Esophagus (tissue), 2 donors: Measurements from ENCODE around the gene RIF1. TPM values are rescaled to one million over a fixed set of nuclear protein-coding genes. Genes with fewer than 3 reads are reported as not detected.

Experiments used
- H3K27ac ChIP-seq, 2 donors: one replicate each; pipeline ENCODE4 v1.5.1; 2013; ENCODE audit warnings: low read depth in 2 of 2, mild to moderate bottlenecking in 2 of 2, inconsistent platforms in 1 of 2, low read length in 1 of 2, moderate library complexity in 1 of 2
- H3K27me3 ChIP-seq, 2 donors: one replicate each; pipeline ENCODE4 v1.6.1; 2013; ENCODE audit warnings: low read length in 2 of 2, control low read depth in 1 of 2, mild to moderate bottlenecking in 1 of 2; ENCODE audit not compliant: insufficient read depth in 2 of 2, control insufficient read depth in 1 of 2
- H3K36me3 ChIP-seq, 2 donors: one replicate each; pipeline ENCODE4 v1.6.1; 2013; ENCODE audit warnings: low read length in 1 of 2; ENCODE audit not compliant: control insufficient read depth in 2 of 2, insufficient read depth in 2 of 2
- H3K4me1 ChIP-seq, 2 donors: one replicate each; pipeline ENCODE4 v1.6.1; 2013; ENCODE audit warnings: low read length in 1 of 2; ENCODE audit not compliant: control insufficient read depth in 2 of 2, insufficient read depth in 2 of 2
- H3K4me3 ChIP-seq, 2 donors: one replicate each; pipeline ENCODE4 v1.5.1; 2013; ENCODE audit warnings: low read length in 2 of 2, mild to moderate bottlenecking in 2 of 2, low read depth in 1 of 2, moderate library complexity in 1 of 2
- H3K9me3 ChIP-seq, 2 donors: one replicate each; pipeline ENCODE4 v1.6.1; 2013; ENCODE audit warnings: mild to moderate bottlenecking in 2 of 2, low read depth in 1 of 2, low read length in 1 of 2, moderate library complexity in 1 of 2; ENCODE audit not compliant: control insufficient read depth in 2 of 2, insufficient read depth in 1 of 2
- WGBS, 2 donors: extraction: QIAGEN DNeasy Blood & Tissue Kit; methylation state at CpG; one replicate each; pipeline ENCODE4 v1.1.7; 2013; 5-methylcytosine and 5-hydroxymethylcytosine counted together
- polyA plus RNA-seq, 2 donors: library from polyadenylated mRNA; stranded (reverse); fragments of 200-250 nt; gene quantifications; one replicate each; pipeline ENCODE4 v1.2.3, GENCODE V29; 2013
- donor health status: healthy with polysubstance abuse.
- donor health status: Bipolar disorder and iron deficiency.

RIF1 gene, protein sequence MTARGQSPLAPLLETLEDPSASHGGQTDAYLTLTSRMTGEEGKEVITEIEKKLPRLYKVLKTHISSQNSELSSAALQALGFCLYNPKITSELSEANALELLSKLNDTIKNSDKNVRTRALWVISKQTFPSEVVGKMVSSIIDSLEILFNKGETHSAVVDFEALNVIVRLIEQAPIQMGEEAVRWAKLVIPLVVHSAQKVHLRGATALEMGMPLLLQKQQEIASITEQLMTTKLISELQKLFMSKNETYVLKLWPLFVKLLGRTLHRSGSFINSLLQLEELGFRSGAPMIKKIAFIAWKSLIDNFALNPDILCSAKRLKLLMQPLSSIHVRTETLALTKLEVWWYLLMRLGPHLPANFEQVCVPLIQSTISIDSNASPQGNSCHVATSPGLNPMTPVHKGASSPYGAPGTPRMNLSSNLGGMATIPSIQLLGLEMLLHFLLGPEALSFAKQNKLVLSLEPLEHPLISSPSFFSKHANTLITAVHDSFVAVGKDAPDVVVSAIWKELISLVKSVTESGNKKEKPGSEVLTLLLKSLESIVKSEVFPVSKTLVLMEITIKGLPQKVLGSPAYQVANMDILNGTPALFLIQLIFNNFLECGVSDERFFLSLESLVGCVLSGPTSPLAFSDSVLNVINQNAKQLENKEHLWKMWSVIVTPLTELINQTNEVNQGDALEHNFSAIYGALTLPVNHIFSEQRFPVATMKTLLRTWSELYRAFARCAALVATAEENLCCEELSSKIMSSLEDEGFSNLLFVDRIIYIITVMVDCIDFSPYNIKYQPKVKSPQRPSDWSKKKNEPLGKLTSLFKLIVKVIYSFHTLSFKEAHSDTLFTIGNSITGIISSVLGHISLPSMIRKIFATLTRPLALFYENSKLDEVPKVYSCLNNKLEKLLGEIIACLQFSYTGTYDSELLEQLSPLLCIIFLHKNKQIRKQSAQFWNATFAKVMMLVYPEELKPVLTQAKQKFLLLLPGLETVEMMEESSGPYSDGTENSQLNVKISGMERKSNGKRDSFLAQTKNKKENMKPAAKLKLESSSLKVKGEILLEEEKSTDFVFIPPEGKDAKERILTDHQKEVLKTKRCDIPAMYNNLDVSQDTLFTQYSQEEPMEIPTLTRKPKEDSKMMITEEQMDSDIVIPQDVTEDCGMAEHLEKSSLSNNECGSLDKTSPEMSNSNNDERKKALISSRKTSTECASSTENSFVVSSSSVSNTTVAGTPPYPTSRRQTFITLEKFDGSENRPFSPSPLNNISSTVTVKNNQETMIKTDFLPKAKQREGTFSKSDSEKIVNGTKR (N-terminal part only)
- 1 to 10 TPM; 2.7 to 3.1 TPM for polyA plus RNA-seq

DNA sequence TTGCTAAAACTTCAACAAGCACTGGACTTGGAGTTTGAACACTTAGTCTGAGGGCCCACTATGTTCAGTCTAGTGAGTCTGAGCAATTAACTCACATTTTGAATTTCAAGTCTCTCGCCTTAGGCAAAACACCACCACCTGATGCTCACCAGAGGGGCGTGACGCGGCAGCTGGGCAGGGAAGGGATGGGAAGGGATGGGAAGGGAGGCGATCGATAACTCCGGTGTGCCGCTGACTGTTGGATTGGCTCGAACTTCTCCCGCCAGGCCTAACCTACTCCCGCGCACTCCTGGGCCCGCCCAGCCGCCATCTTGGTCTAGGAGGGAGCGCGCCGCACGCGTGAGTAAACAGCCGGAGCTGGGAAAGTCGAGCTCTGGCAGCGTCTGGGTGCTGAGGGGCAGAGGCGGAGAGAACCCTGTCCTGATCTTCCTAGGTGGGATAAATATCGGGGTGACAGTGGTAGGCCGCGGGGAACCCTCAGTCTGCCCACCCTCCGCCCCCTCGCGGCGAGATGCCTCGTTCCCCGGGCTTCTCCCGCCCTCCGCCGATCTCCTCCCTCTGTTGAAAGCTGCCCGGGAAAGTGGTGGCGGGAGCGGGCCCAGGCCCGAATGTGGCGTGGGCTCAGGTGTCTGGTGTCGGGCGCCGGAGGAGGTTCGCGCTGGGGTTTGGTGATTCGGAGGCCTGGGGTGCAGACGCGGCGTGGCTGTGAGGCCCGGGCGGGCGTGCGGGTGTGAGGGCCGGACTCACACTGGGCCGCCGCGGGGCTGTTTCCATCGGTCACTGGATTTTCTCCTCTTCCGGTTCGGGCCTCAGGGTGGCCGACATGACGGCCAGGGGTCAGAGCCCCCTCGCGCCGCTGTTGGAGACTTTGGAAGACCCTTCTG is at the start of gene RIF1:
TSS of gene RIF1 (plus strand) at position 302 of the 884 bp plus-strand sequence. CDS start at position 824, 522 bp downstream.
- no peaks in the 10 kb centered on the region for H3K27me3 ChIP-seq
- no peaks in the 10 kb centered on the region for H3K9me3 ChIP-seq
- H3K4me1 ChIP-seq: no peaks in the 10 kb centered on the region
- peak within 1 kb of the TSS; percentile 86 to 87 for H3K4me3 ChIP-seq
- H3K27ac ChIP-seq: peak within 1 kb of the TSS; percentile 87 to 89
- WGBS, 2 donors: 1% methylated on average over 54 to 65 of the region's 65 CpGs
- H3K36me3 ChIP-seq: peaks cover 0 to 4% of the 10 kb centered on the region in 2 donors

DNA sequence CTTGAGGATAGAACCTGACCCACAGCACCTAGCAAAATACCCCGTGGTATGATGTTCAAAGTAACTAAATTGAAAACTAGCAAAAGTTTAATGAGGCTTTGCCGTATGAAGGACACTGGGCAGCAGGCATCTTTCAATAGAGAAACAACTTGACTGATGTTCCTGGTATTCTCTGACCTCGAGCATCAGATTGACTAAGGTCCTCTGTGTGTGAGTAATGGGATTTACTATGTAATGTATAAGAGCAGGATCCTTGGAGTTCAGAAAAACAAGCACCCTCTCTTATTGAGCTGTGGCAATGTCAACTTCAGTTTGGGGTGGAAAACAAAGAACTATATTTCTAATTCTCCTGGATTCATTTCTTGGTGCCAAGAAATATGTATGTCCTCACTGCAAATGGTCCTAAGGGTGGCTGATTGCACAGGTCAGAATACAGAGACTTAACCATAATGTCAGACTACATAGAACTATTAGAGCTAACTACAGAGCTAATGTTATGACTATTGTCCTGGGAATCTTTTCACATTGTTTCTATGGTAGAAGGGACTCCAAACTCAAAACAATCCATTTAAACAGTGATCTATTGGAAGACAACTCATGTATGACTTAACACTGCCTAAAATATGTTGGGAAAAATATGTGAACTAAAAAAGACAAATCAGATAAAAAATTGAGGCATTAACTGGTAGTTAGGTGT is 47.9 kb upstream of the RIF1 start:
- Histone ChIP-seq H3K4me3 (no peak overlapping the region), H3K4me1 (no peaks in the 10 kb centered on the region), H3K9me3 (no peaks in the 10 kb centered on the region), H3K27me3 (no peaks in the 10 kb centered on the region), H3K36me3 (no peaks in the 10 kb centered on the region), H3K27ac (no peak overlapping the region)
- WGBS, 2 donors: 73 to 84% methylated on average over 3 of the region's 3 CpGs

DNA sequence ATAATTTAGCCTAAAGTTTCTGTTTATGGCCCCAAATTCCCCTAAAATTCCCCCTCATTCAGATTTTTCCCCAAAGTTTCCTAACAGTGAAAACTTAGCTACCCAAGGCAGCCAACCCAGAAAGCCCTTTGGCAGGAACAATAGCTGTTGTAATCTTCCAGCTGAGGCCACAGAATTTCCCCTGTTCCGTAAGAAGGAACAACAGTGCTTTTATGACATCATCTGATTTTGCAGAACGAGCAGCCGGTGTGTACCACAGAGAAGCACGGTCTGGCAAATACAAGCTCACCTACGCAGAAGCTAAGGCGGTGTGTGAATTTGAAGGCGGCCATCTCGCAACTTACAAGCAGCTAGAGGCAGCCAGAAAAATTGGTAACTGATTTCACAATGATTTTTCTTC is 46.0 kb upstream of the RIF1 start:
- Histone ChIP-seq H3K27me3 (no peaks in the 10 kb centered on the region), H3K4me3 (no peak overlapping the region), H3K36me3 (no peaks in the 10 kb centered on the region), H3K27ac (no peak overlapping the region), H3K9me3 (no peaks in the 10 kb centered on the region), H3K4me1 (no peaks in the 10 kb centered on the region)
- 69% methylated on average over 8 of the region's 8 CpGs for WGBS, 2 donors

- Histone ChIP-seq H3K4me1 (no peaks in the 10 kb centered on the region), H3K27me3 (no peaks in the 10 kb centered on the region), H3K4me3 (no peak overlapping the region), H3K36me3 (no peaks in the 10 kb centered on the region), H3K9me3 (no peaks in the 10 kb centered on the region), H3K27ac (no peak overlapping the region)
- 88 to 89% methylated on average over 2 of the region's 2 CpGs for WGBS, 2 donors
Measured at GRCh38 chr2:151367571-151367970, 42.1 kb upstream of the RIF1 start.

DNA sequence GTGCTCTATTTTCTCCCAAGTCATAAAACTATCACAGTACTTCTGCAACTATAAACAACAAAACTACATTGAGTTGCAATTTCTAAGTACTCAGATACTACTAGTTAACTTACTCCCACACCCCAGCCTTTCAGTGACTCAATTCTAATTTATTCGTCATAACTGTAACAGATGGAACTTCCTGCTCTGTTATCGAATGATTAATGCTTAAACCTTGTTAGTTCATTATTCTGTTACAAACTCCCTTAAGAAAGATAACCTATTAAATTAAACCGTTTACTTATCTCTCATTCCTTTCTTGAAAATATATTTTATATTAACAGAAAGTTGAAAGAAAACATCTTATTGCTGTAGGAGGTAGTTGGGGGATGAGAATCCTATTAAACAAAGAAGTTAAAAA is 35.3 kb upstream of the RIF1 start:
- Histone ChIP-seq H3K4me3 (no peak overlapping the region), H3K9me3 (no peaks in the 10 kb centered on the region), H3K27me3 (no peaks in the 10 kb centered on the region), H3K4me1 (no peaks in the 10 kb centered on the region), H3K27ac (no peak overlapping the region), H3K36me3 (no peaks in the 10 kb centered on the region)
- WGBS, 2 donors: 26 to 36% methylated on average over 3 of the region's 3 CpGs

GRCh38 chr2:151379169-151379568 is 30.5 kb upstream of the RIF1 start:
- Histone ChIP-seq H3K4me1 (no peaks in the 10 kb centered on the region), H3K27ac (no peak overlapping the region), H3K9me3 (no peaks in the 10 kb centered on the region), H3K27me3 (no peaks in the 10 kb centered on the region), H3K36me3 (no peaks in the 10 kb centered on the region), H3K4me3 (no peak overlapping the region)
- 74 to 78% methylated on average over 4 of the region's 4 CpGs for WGBS, 2 donors

- 72 to 81% methylated on average over 6 of the region's 6 CpGs for WGBS, 2 donors
- Histone ChIP-seq H3K27ac (no peak overlapping the region), H3K27me3 (no peaks in the 10 kb centered on the region), H3K36me3 (no peaks in the 10 kb centered on the region), H3K4me3 (no peak overlapping the region), H3K4me1 (no peaks in the 10 kb centered on the region), H3K9me3 (no peaks in the 10 kb centered on the region)
Measured at GRCh38 chr2:151380580-151381235, 29.0 kb upstream of the RIF1 start.

GRCh38 chr2:151381266-151381665 is 28.4 kb upstream of the RIF1 start:
- Histone ChIP-seq H3K27ac (no peak overlapping the region), H3K4me3 (no peak overlapping the region), H3K27me3 (no peaks in the 10 kb centered on the region), H3K4me1 (no peaks in the 10 kb centered on the region), H3K36me3 (no peaks in the 10 kb centered on the region), H3K9me3 (no peaks in the 10 kb centered on the region)
- WGBS, 2 donors: 87 to 89% methylated on average over 2 of the region's 2 CpGs
